GM12891 (cell line): ENCODE results near the gene C8B.

Experiments
- POLR2A ChIP-seq: IDR thresholded peaks from 2 replicates; pipeline ENCODE4 v1.6.1; 2011; ENCODE audit warnings: low read depth, low read length, control low read depth
- TAF1 ChIP-seq: IDR thresholded peaks from 2 replicates; pipeline ENCODE4 v1.6.1; 2011; ENCODE audit warnings: low read depth, low read length, control low read depth

DNA sequence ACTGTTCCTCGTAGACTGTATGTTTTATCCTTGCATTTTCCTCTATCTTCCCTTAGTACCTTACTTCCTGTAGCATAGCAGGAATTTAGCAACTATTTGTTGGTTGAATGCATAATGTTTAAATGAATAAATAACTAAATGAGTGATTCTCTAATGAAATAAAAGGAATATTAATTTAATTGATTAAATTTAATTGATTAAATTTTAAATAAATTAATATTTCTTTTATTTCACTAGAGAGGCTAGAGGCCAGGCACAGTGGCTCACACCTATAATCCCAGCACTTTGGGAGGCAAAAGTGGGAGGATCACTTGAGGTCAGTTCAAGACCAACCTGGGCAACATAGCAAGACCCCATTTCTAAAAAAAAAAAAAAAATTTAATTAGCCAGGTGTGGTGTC lies 25.8 kb downstream of the C8B start:
- TF ChIP-seq TAF1 (no peak), POLR2A (no peak)
